ENCODE measurements around the gene PLEKHB2. TPM values are rescaled to one million over a fixed set of nuclear protein-coding genes. Genes with fewer than 3 reads are reported as not detected.

PLEKHB2 gene
- total RNA-seq, 1 donor from 2014 or later = 53.9 TPM

DNA sequence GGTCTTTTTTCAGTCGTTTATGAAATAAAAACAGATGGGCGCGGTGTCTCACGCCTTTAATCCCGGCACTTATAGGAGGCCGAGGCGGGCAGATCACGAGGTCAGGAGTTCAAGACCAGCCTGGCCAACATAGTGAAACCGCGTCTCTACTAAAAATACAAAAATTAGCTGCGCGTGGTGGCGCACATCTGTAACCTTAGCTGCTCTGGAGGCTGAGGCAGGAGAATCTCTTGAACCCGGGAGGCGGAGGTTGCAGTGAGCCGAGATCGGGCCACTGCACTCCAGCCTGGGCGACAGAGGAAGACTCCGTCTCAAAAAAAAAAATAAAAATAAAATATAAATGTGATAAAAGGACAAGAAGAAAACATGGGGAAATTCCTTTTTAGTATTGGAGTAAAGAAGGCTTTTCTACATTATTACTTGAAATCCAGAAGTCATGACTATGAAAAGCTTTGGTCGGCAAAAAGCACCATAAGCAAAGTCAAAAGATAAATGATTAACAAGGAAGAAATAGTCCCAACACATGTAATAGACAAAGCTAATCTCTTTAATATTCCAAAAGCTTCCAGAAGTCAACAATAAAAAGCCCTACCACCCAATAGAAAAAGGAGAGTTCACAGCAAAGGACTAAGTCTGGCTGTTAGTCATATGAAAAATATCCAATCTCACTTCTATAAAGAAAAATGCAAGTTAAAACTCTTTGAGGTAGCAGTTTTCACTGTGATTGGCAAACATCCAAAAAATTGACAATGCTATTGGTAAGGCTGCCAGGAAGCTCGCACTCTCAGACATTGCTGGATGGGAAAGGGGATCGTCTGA lies 10.5 kb upstream of the PLEKHB2 start:
- TF ChIP-seq, protein P1, sequence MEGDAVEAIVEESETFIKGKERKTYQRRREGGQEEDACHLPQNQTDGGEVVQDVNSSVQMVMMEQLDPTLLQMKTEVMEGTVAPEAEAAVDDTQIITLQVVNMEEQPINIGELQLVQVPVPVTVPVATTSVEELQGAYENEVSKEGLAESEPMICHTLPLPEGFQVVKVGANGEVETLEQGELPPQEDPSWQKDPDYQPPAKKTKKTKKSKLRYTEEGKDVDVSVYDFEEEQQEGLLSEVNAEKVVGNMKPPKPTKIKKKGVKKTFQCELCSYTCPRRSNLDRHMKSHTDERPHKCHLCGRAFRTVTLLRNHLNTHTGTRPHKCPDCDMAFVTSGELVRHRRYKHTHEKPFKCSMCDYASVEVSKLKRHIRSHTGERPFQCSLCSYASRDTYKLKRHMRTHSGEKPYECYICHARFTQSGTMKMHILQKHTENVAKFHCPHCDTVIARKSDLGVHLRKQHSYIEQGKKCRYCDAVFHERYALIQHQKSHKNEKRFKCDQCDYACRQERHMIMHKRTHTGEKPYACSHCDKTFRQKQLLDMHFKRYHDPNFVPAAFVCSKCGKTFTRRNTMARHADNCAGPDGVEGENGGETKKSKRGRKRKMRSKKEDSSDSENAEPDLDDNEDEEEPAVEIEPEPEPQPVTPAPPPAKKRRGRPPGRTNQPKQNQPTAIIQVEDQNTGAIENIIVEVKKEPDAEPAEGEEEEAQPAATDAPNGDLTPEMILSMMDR (IDR thresholded peaks at IDR 0.05) = no peak
- H3K27me3 Mint-ChIP-seq (ENCODE audit: unreplicated experiment) = no peaks in the 10 kb centered on the region
- H3K9me3 Mint-ChIP-seq (ENCODE audit: unreplicated experiment) = no peaks in the 10 kb centered on the region
- H3K36me3 Mint-ChIP-seq (ENCODE audit: unreplicated experiment) = peaks cover 3% of the 10 kb centered on the region
- peak overlapping the region; percentile 91 for H3K4me3 Mint-ChIP-seq (ENCODE audit: unreplicated experiment)
- no peak for DNase-seq (ENCODE audit: extremely low spot score, unreplicated experiment)
- peak overlapping the region; percentile 94 for H3K27ac Mint-ChIP-seq (ENCODE audit: unreplicated experiment)
- H3K4me1 Mint-ChIP-seq (ENCODE audit: unreplicated experiment) = peaks cover 18% of the 10 kb centered on the region

DNA sequence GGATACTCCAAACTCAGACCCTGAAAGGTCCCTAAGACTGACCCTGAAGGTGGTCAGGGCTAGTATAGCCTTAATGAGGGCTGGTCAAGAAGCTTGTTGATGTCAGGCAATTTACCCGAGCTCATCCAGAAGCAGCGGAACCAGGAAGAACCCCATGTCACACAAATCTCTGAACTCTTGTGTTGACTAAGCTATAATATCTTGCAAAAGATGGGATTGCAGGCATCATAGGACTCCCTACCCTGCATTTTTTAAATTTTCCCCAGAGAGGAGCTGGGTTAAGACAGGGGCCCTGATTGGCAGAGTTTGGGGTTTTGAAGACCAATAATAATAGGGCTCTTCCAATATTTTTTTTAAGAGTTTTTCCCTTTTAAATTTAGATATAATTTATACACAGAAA lies 2.0 kb upstream of the PLEKHB2 start:
- Mint-ChIP-seq H3K27me3 (ENCODE audit: unreplicated experiment) (no peaks in the 10 kb centered on the region), H3K27ac (ENCODE audit: unreplicated experiment) (no peak overlapping the region), H3K9me3 (ENCODE audit: unreplicated experiment) (no peaks in the 10 kb centered on the region), H3K4me1 (ENCODE audit: unreplicated experiment) (peaks cover 28% of the 10 kb centered on the region), H3K4me3 (ENCODE audit: unreplicated experiment) (no peak overlapping the region), H3K36me3 (ENCODE audit: unreplicated experiment) (peaks cover 2% of the 10 kb centered on the region)
- TF ChIP-seq, protein P1 (IDR thresholded peaks at IDR 0.05) = no peak
- DNase-seq (ENCODE audit: extremely low spot score, unreplicated experiment) = no peak

DNA sequence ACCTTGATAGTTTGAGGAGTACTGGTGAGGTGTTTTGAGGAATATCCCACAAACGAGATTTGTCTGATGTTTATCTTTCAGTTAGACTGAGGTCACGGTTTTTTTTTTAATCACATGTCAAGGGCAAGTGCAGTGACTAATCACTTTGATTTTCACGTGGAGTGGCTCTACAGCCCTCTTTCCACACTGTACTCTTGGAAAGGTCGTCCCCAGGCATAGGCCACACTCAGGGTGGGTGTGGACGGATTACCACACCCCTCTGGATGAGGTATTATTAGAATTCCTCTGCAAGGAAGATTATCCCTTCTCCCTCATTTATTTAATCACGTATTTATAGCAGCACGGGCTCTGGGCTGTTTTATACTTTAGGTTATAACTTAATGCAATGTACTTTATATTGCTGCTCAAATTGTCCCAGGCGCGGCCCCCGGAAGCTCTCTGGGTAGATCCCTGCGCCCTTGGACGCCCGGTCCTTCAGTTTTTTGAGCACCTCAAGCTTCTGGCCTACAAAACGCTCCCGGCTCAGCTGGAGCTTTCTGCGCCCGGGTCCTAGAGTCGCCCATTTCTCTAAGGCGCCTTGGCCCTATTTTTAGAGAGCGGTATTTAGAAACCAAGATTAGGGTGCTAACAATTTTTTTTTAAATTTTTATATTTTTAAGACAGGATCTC lies 515 bp upstream of the PLEKHB2 start:
- Mint-ChIP-seq H3K4me3 (ENCODE audit: unreplicated experiment) (peak overlapping the region; percentile 99), H3K4me1 (ENCODE audit: unreplicated experiment) (peaks cover 31% of the 10 kb centered on the region), H3K9me3 (ENCODE audit: unreplicated experiment) (no peaks in the 10 kb centered on the region), H3K36me3 (ENCODE audit: unreplicated experiment) (peaks cover 6% of the 10 kb centered on the region), H3K27ac (ENCODE audit: unreplicated experiment) (peak overlapping the region; percentile 97), H3K27me3 (ENCODE audit: unreplicated experiment) (no peaks in the 10 kb centered on the region)
- TF ChIP-seq, protein P1 (IDR thresholded peaks at IDR 0.05) = no peak
- DNase-seq (ENCODE audit: extremely low spot score, unreplicated experiment) = no peak

DNA sequence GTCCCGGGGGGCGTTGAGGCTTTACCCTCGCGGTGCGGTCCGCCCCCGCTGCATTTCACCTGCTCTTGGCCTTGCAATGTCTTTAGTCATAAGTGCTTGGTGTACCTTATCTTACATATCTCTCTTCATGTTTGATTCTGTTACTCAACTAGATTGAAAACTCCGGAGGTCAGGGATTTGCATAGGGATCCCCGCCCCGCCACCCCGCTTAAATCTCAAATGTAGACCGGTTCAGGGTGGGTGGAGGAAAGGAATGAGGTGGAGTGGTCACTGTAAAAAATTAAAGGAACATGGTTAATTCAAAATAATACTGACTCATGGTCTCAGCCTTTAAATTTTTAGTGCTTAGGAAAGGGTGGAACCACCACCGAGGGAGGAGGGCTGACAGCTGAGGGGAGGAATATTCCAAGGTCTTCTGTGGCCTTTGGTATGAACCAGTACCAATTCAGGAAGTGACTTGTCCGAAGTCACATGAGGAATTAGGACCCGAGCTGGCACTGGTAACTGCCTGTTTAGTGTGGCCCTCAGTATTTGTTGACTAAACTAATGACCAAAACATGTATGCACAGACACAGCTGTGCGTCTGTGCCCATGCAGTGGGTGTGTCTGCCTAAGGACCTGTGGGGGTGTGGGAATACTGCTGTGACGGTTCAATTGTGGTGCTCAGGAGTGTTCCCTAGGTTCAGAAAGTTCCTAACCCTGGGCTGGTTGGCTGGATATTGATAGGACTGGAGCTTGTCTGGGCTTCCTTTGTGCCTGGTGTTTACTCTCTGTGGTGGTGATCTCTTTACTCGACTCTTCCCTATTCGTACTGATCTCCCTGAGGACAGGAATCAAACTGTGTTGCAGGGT lies 1.0 kb downstream of the PLEKHB2 start:
- peaks cover 10% of the 10 kb centered on the region for H3K36me3 Mint-ChIP-seq (ENCODE audit: unreplicated experiment)
- H3K4me1 Mint-ChIP-seq (ENCODE audit: unreplicated experiment) = peaks cover 38% of the 10 kb centered on the region
- H3K27me3 Mint-ChIP-seq (ENCODE audit: unreplicated experiment) = no peaks in the 10 kb centered on the region
- H3K4me3 Mint-ChIP-seq (ENCODE audit: unreplicated experiment) = peak overlapping the region; percentile 99
- H3K27ac Mint-ChIP-seq (ENCODE audit: unreplicated experiment) = peak overlapping the region; percentile 97
- TF ChIP-seq, protein P1 (IDR thresholded peaks at IDR 0.05) = no peak
- DNase-seq (ENCODE audit: extremely low spot score, unreplicated experiment) = no peak
- no peaks in the 10 kb centered on the region for H3K9me3 Mint-ChIP-seq (ENCODE audit: unreplicated experiment)

Measured in osteocyte (in vitro differentiated cells).